ENCODE data around the gene ADAD2. TPM values are rescaled to one million over a fixed set of nuclear protein-coding genes. Genes with fewer than 3 reads are reported as not detected.

The ADAD2 gene
- total RNA-seq: not detected in 2 replicates

DNA sequence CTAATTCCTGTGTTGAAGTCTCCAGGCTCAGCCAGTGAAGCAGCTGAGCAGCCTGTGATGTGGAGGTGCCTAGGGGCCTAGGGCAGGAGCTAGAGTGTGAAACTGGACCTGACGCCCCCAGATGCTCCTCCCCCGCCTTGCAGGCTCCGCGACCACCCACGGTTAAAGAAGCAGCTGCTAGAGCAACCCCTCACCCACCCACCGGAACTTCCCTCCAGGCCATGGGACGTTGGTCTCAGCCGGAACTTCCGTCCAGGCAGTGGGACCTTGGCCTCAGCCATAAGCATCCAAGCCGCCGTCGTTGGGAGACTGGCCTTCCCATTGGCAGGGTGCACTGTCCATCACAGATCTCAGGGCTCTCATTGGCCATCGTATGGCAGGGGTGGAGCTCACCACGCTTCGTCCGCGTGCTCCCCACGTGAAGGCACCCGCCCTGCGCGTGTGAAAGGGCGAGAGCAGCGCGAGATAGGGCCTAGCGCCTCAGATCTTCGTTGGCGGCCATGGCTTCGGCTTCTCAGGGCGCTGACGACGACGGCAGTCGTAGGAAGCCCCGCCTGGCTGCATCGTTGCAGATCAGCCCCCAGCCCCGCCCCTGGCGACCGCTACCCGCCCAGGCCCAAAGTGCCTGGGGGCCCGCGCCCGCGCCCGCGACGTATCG lies at the start of gene ADAD2:
ADAD2 (plus strand) TSS at position 427 of the 658 bp plus-strand sequence; CDS start at position 501, 74 bp downstream.
- DNase-seq: peak; percentile 12

DNA sequence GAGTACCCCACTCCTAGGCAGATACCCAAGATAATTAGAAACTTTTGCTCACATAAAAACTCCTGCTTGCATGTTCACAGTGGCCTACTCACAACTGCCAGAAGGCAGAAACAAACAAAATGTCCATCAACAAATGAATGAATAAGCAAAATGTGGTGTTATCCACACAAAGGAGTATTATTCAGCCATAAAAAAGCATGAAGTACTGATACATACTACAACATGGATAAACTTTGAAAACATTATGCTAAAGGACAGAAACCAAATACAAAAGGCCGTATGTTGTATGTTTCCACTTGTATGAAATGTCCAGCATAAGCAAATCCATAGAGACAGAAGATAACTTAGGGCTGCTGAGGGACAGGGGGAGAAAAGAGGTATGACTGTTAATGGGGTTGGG lies 47.9 kb upstream of the ADAD2 start:
- DNase-seq: no peak

- peak; percentile 20 for DNase-seq
Observed at GRCh38 chr16:84143784-84144199, 47.2 kb upstream of the ADAD2 start.

DNA sequence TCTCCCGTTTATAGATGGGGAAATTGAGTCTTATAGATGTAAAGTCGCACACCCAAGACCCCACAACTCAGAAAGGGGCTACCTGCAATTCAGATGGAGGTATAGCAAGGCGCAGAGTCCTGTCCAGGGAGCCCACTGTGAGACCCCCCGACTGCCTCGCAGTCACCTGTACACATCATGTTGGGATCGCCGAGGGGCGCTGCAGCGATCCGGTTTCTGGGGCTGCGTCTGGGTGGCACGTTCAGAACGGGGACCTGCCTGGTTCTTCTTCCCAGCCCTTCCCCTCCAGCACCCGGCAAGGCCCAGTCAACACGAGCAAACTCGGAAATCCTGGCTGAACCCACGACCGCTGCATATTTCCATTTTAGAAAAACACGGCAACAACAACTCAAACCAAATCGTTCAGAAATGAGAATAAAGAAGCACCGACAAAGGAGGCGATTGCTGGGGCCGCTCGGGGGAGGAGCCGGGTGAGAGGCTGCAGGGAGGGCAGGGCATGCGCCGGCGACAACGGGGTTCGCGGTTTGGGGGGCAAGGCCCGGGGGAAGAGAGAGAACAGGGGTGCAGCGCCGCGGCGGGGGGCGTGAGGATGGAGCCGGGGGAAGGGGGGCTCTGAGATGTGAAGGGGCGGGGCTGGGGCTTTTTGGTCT lies 46.6 kb upstream of the ADAD2 start:
- peak; percentile 49 for DNase-seq

GRCh38 chr16:84144859-84145639 lies 45.9 kb upstream of the ADAD2 start, which contains the start of the genes DNAAF1 and HSDL1:
DNAAF1 (plus strand) TSS chr16:84145308; CDS start chr16:84145441, 133 bp downstream.
HSDL1 (minus strand) TSS chr16:84145177; CDS start chr16:84131321, 13,856 bp downstream.
- peak; percentile 92 for DNase-seq

- DNase-seq: no peak
Observed at GRCh38 chr16:84150926-84151325, 40.0 kb upstream of the ADAD2 start.

DNA sequence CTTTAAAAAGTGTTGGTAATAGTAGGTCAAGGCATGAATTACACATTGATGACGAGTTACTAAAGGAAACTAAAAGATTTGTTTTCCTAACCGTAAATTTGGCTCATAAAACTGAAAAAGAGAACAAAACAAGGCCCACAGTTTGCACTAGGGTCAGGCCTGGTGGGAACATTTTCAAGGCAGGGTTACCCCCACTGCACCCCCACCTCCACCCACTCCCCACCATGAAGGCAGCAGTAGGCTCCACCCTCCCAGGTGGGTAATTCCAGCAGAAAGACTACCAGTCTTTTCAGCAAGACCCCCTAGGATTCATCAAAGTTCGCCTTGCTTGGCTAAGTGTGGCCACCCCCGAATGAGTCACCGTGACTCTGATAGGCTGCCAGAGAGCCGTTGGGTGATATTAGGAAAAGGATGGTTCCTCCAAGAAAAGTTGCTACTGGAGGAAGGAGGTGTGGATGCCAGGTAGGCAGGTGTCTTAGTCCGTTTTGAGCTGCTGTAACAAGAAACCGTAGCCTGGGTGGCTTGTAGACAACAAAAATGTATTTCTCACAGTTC lies 37.2 kb upstream of the ADAD2 start:
- DNase-seq: no peak

GRCh38 chr16:84155226-84155625 lies 35.7 kb upstream of the ADAD2 start:
- DNase-seq: no peak

GRCh38 chr16:84155771-84156170 lies 35.2 kb upstream of the ADAD2 start:
- DNase-seq: no peak

- no peak for DNase-seq
Observed at GRCh38 chr16:84156342-84156784, 34.6 kb upstream of the ADAD2 start.

DNA sequence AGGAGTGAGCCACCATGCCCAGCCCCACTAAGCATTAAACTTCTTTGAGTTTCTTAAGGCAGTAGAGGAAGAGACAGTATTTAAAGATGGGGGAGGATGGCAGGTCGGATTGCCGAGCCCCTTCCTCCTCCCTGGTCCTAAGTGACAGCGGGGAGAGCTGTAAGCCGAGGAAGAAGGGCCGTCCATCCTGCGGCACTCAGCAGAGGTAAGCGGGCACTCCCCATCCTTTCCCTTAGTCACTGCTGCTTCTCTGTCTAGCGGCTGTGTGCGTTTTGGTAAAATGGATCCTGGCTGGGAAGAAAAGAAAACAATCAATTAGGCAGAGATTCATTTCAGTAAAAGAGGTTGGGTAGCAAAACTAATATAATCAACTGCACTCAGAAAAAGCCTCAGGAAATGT lies 31.9 kb upstream of the ADAD2 start:
- DNase-seq: no peak

DNA sequence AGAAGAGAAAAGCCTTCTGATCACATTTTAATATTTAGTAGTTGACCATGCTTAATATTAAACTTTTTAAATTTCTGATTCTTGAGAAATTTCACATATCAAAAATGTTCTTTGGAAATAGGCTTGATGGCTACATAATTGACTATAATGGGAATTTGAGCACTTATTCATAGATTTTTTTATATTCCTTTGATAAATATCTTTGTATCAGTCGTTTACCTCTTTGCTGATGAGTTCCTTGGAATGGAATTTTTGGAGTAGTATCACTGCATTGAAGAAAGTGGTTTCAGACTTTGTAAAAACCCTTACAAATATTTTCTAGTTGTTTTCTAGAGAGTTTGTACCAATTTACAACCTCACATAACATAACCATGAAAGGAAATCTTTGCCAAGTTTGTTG lies 31.2 kb upstream of the ADAD2 start:
- no peak for DNase-seq

GRCh38 chr16:84161037-84161436 lies 29.9 kb upstream of the ADAD2 start:
- DNase-seq: no peak

GRCh38 chr16:84161801-84162200 lies 29.2 kb upstream of the ADAD2 start:
- no peak for DNase-seq

DNA sequence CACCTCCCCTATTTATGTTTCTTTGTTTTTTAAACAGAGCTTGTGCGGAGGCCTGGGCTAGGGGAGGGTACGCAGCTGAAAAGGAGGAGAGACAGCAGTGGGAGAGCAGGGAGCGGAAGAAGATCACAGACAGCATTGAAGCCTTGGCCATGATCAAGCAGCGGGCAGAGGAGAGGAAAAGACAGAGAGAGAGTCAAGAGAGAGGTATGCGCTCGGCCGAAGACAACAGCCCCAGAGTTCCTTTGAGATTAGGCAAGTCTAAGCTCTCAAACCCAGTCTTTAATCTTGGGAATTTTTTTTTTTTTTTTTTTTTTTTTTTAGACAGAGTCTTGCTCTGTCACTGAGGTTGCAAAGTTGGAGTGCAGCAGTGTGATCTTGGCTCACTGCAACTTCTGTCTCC lies 25.2 kb upstream of the ADAD2 start:
- no peak for DNase-seq

- DNase-seq: no peak
Observed at GRCh38 chr16:84166796-84167695, 23.9 kb upstream of the ADAD2 start.

GRCh38 chr16:84169765-84170310 lies 21.1 kb upstream of the ADAD2 start:
- no peak for DNase-seq

DNA sequence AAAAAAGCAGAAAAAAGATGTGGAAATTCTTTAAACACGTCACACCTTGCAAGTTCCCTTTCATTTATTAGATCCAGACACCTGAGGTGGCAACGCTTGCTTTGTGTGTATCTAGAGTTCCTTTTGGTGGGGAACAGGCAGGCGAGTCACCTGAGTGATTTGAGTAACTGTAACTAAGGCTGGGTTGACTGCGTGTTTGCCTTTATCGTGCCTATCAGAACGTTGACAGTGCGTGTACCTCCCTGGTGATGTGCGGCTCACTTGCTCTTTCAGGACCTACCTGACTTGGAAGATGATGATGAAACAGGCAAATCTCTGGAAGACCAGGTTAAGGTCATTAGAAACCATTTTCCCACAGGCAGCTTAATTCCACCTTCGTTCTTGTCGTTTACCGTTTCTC lies 16.6 kb upstream of the ADAD2 start:
- DNase-seq: no peak

GRCh38 chr16:84175350-84176081 lies 15.4 kb upstream of the ADAD2 start:
- DNase-seq: peak; percentile 65

- DNase-seq: no peak
Observed at GRCh38 chr16:84176192-84177053, 14.5 kb upstream of the ADAD2 start.

Measured in dermis blood vessel endothelial cell (primary cell).